Heart right ventricle (tissue), 16 donors: ENCODE results near the gene MYH11. TPM values are rescaled to one million over a fixed set of nuclear protein-coding genes. Genes with fewer than 3 reads are reported as not detected.

Source experiments
- ATAC-seq, 8 donors: fragments of 200-7000 bp; cut with Tn5 transposase; one replicate each; pipeline ENCODE4 v1.9.1; 2020; ENCODE audit warnings: mild to moderate bottlenecking in 8 of 8, moderate library complexity in 8 of 8, moderate number of reproducible peaks in 1 of 8
- DNase-seq, 2 donors: peaks; one replicate each; pipeline ENCODE4 v3.0.0-alpha.2; 2020
- H3K27ac ChIP-seq, 10 donors: fragments of 200-600 bp; sonication (generic) in 2 of 10; one replicate each; pipeline versions ENCODE4 v1.5.0 to v1.8.0; 2020 to 2022; ENCODE audit warnings: mild to moderate bottlenecking in 3 of 10
- H3K27me3 ChIP-seq, 7 donors: fragments of 200-600 bp; one replicate each; pipeline ENCODE4 v1.8.0; 2021 to 2022; ENCODE audit warnings: mild to moderate bottlenecking in 2 of 7
- H3K36me3 ChIP-seq, 9 donors: fragments of 200-600 bp; sonication (generic) in 1 of 9; one replicate each; pipeline versions ENCODE4 v1.5.0 to v1.8.0; 2020 to 2022; ENCODE audit warnings: mild to moderate bottlenecking in 2 of 9
- H3K4me1 ChIP-seq, 9 donors: fragments of 200-600 bp; sonication (generic) in 1 of 9; one replicate each; pipeline versions ENCODE4 v1.5.0 to v1.8.0; 2020 to 2022; ENCODE audit warnings: mild to moderate bottlenecking in 4 of 9
- H3K4me3 ChIP-seq, 10 donors: fragments of 200-600 bp; sonication (generic) in 2 of 10; one replicate each; pipeline versions ENCODE4 v1.5.0 to v1.8.0; 2020 to 2022; ENCODE audit warnings: mild to moderate bottlenecking in 7 of 10, moderate library complexity in 2 of 10
- H3K9me3 ChIP-seq, 11 donors: fragments of 200-600 bp in 10 of 11; sonication (generic) in 2 of 11; one replicate each; pipeline versions ENCODE4 v1.5.0 to v1.8.0; 2013 to 2022; ENCODE audit warnings: mild to moderate bottlenecking in 2 of 11, control low read depth in 1 of 11, moderate library complexity in 1 of 11
- WGBS, 2 donors: extraction: QIAGEN DNeasy Blood & Tissue Kit; methylation state at CpG; one replicate each; pipeline ENCODE4 v1.1.7; 2013; ENCODE audit warnings: inconsistent platforms in 1 of 2; 5-methylcytosine and 5-hydroxymethylcytosine counted together
- intact Hi-C, 10 donors: fragments of 100-400 bp; cut with DNase I; formaldehyde crosslinking; loops; one replicate each; pipeline versions ENCODE4 v1.11.1 to v1.14.2; 2022
- polyA plus RNA-seq, 2 donors: library from polyadenylated mRNA; stranded (reverse); fragments of 200-250 nt; gene quantifications; one replicate each; pipeline ENCODE4 v1.2.3, GENCODE V29; 2013
- total RNA-seq, 10 donors: library from RNA; stranded (reverse); fragmentation: NEBNext Ultra II Directional in 3 of 10; extraction: Animal tissue kit (Norgen Biotek cat#: 25700) in 3 of 10; gene quantifications; one replicate each; pipeline versions ENCODE4 v1.2.1 to v1.2.4, GENCODE V29; 2021 to 2023
- TF ChIP-seq, protein P1 (sequence below), 9 donors: fragments of 200-600 bp; sonication (generic) in 2 of 9; IDR thresholded peaks; one replicate each; pipeline versions ENCODE4 v1.5.0 to v1.8.0; 2021 to 2022; ENCODE audit warnings: antibody characterized with exemption in 9 of 9, mild to moderate bottlenecking in 5 of 9, moderate library complexity in 1 of 9
- donor health status: Arrhythmogenic right ventricular cardiomyopathy.
- donor health status: ischemic (EF 13 %, LVEDD 7.1; RV severe dilation, severe dysfunction).
- donor health status: healthy with polysubstance abuse.
- donor health status: DM: no; HTN: yes; CAD: no.
- donor health status: DM: no; HTN: no; CAD: no.
- donor health status: ischemic (EF 25% LVEDD 6.9; RV normal size, moderate dysfunction).
- donor health status: ischemic (EF 25% LVEDD 5.7; RV mildly dilated, moderate dysfunction).
- donor health status: healthy.
- donor health status: DM: yes; HTN: yes; CAD: no.
- donor health status: Ischemic cardiomyopathy.
- donor health status: ischemic (EF 35%, LVEDD 5.7; RV mildly dilated, moderate dysfunction).
- donor health status: nonischemic (EF 11% LVEDD 7.7; RV severe dilation, severe dysfunction).
- donor health status: DM: yes; HTN: yes; CAD: no.
- donor health status: PGD.
- donor health status: ischemic (EF 29% LVEDD 5.4; RV normal size, mild dysfunction).
- donor health status: nonischemic (EF 23%, LVEDD 6.1; RV moderate dilation, normal function).

Gene MYH11
- total and polyA plus RNA-seq, 12 donors, result 9.8 to 46.7 (median 23.5) TPM

- intact Hi-C loops, result loop anchor here in 9 of 10 donors (2.0 to 10.0 kb wide), 10 partner anchors 45 to 430 kb away; no protein-coding TSS in a partner anchor
- peaks cover 0 to 20% (median 6%) of the 10 kb centered on the region in 9 donors for H3K4me1 ChIP-seq
- 95 to 97% methylated on average over 5 of the region's 5 CpGs for WGBS, 2 donors
- peaks cover 0 to 10% (median 0%) of the 10 kb centered on the region in 11 donors for H3K9me3 ChIP-seq
- no peaks in the 10 kb centered on the region for H3K36me3 ChIP-seq
- DNase-seq (no peak), ATAC-seq (no peak)
- H3K27me3 ChIP-seq, result peaks cover 0 to 9% (median 0%) of the 10 kb centered on the region in 7 donors
- H3K4me3 ChIP-seq, result no peak overlapping the region
- TF ChIP-seq, protein P1, sequence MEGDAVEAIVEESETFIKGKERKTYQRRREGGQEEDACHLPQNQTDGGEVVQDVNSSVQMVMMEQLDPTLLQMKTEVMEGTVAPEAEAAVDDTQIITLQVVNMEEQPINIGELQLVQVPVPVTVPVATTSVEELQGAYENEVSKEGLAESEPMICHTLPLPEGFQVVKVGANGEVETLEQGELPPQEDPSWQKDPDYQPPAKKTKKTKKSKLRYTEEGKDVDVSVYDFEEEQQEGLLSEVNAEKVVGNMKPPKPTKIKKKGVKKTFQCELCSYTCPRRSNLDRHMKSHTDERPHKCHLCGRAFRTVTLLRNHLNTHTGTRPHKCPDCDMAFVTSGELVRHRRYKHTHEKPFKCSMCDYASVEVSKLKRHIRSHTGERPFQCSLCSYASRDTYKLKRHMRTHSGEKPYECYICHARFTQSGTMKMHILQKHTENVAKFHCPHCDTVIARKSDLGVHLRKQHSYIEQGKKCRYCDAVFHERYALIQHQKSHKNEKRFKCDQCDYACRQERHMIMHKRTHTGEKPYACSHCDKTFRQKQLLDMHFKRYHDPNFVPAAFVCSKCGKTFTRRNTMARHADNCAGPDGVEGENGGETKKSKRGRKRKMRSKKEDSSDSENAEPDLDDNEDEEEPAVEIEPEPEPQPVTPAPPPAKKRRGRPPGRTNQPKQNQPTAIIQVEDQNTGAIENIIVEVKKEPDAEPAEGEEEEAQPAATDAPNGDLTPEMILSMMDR (IDR thresholded peaks at IDR 0.05), result no peak
- H3K27ac ChIP-seq, result no peak overlapping the region
Measured at GRCh38 chr16:15766918-15767317, 89.9 kb downstream of the MYH11 start.

DNA sequence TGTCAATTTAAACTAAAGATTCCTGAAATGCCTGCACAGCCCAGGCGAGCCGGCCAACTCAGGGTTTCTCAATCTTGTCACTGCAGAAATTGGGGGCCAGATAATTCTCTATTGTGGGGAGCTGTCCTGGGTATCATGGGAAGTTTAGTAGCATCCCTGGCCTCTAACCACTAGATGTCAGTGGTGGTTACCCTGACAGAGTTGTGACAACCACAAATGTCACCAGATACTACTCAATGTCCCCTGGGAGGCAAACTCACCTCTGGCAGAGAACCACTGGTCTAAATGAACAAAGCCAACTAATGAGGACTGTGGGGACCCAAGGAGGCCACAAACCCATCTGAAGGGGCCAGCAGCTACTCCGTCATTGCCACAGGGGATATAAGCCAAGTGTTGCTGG lies 90.9 kb downstream of the MYH11 start:
- Histone ChIP-seq H3K27ac (no peak overlapping the region), H3K4me3 (no peak overlapping the region), H3K9me3 (peaks cover 0 to 10% (median 0%) of the 10 kb centered on the region in 11 donors), H3K36me3 (no peaks in the 10 kb centered on the region), H3K27me3 (peaks cover 0 to 9% (median 0%) of the 10 kb centered on the region in 7 donors), H3K4me1 (peaks cover 0 to 18% (median 6%) of the 10 kb centered on the region in 9 donors)
- TF ChIP-seq, protein P1 (IDR thresholded peaks at IDR 0.05), result peak; percentile 44 to 81 (median 70)
- WGBS, 2 donors, result 33 to 43% methylated on average over 3 of the region's 3 CpGs
- ATAC-seq (peak; percentile 62 to 86 (median 70)), DNase-seq (peak in 1 of 2 donors; percentile 52)
- intact Hi-C loops, result loop anchor here in 9 of 10 donors (2.0 to 10.0 kb wide), 10 partner anchors 46 to 431 kb away; no protein-coding TSS in a partner anchor

DNA sequence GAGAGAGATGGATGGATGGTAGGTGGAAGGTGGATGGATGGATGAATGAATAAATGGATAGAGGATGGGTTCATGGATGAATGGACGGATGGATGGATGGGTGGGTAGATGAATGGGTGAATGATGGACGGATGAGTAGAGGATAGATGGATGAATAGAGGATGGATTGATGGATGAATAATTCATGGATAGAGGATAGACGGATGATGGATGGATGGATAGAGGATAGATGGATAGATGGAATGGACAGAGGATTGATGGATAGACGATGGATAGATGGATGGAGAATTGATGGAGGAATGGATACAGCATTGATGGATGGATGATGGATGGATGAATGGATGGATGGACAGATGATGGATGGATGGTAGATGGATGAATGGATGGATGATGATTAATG lies 91.7 kb downstream of the MYH11 start:
- no peak for DNase-seq
- 83 to 88% methylated on average over 4 of the region's 4 CpGs for WGBS, 2 donors
- no peak for ATAC-seq
- Histone ChIP-seq H3K4me3 (no peak overlapping the region), H3K36me3 (no peaks in the 10 kb centered on the region), H3K27me3 (peaks cover 0 to 9% (median 0%) of the 10 kb centered on the region in 7 donors), H3K9me3 (peaks cover 0 to 10% (median 0%) of the 10 kb centered on the region in 11 donors), H3K27ac (no peak overlapping the region), H3K4me1 (peaks cover 0 to 11% (median 4%) of the 10 kb centered on the region in 9 donors)
- intact Hi-C loops, result loop anchor here in 9 of 10 donors (5.0 to 10.0 kb wide), 7 partner anchors 47 to 432 kb away; no protein-coding TSS in a partner anchor
- TF ChIP-seq, protein P1 (IDR thresholded peaks at IDR 0.05), result no peak

DNA sequence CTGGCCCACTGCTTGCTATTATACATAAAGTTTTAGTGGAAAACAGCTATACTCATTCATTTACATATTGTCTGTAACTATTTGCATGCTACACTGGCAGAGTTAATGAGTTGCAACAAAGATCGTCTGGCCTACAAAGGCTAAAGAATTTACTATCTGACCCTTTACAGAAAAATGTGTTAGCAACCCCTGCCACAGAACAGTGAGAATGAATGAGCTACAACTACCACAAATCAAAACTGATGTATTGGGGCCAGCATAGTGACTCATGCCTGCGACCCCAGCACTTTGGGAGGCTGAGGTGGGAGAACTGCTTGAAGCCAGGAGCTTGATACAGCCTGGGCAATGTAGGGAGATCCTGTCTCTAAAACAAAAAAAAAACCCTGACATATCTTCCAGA lies 92.7 kb downstream of the MYH11 start:
- ATAC-seq, result no peak
- H3K27me3 ChIP-seq, result peaks cover 0 to 9% (median 0%) of the 10 kb centered on the region in 7 donors
- no peak for DNase-seq
- intact Hi-C loops, result loop anchor here in 2 of 10 donors (10.0 kb wide), 2 partner anchors 61 to 431 kb away; no protein-coding TSS in a partner anchor
- no peaks in the 10 kb centered on the region for H3K36me3 ChIP-seq
- no peak overlapping the region for H3K4me3 ChIP-seq
- WGBS, 2 donors, result 63 to 69% methylated on average over 2 of the region's 2 CpGs
- H3K4me1 ChIP-seq, result peaks cover 0 to under 1% (median 0%) of the 10 kb centered on the region in 9 donors
- peaks cover 0 to 10% (median 0%) of the 10 kb centered on the region in 11 donors for H3K9me3 ChIP-seq
- TF ChIP-seq, protein P1 (IDR thresholded peaks at IDR 0.05), result no peak
- no peak overlapping the region for H3K27ac ChIP-seq
